Measurements from ENCODE around the gene GDF2.

Gene GDF2

DNA sequence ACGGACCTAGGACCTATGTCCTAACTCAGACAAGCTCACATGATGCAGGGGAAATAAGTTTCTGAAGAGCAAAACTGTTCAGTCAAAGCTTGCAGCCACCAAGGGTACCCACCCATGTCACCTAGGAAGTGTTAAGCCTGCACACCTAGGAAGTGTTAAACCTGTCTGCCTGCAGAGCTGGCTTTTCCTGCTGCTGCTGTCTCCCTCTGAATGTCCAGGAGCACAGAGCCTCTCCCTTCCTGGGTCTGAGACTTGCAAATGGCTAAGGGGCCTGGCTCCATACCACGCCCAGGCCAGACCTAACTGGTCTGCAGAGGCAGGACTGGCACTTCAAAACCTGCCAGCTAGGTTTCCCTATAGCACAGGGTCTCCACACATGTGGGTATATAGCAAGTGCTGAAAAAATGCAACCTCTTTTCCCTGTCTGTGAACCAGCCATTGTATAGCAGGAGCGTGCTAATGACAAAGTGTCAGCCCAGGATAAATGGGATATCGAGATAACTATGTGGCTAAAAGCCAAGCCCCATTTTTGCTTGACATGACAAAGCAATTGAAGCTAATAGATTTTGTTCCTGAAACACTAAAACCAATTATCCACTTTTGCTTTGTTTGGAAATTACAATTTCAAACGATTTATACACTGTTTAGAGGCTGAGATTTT, 1.5 kb downstream of the GDF2 start:
- H3K27ac ChIP-seq (ENCODE audit: low read length) = no peak overlapping the region
- H3K36me3 ChIP-seq (ENCODE audit: insufficient read depth, low read length) = no peaks in the 10 kb centered on the region
- no peak for DNase-seq
- no peak overlapping the region for H2AFZ ChIP-seq (ENCODE audit: low read depth, low read length)
- H3K9ac ChIP-seq (ENCODE audit: low read depth, low read length) = no peak overlapping the region
- no peak for ATAC-seq (ENCODE audit: insufficient read depth, low read depth)
- H3K9me3 ChIP-seq (ENCODE audit: insufficient read depth, low read length, severe bottlenecking) = no peaks in the 10 kb centered on the region
- peaks cover 3% of the 10 kb centered on the region for H3K27me3 ChIP-seq (ENCODE audit: insufficient read depth, low read length, poor library complexity)
- H3K4me2 ChIP-seq (ENCODE audit: insufficient read depth, low read length) = no peak overlapping the region
- H3K4me3 ChIP-seq (ENCODE audit: low read depth in 1 of 2, low read length in 2 of 2) = no peak overlapping the region
- TF ChIP-seq, protein P1, sequence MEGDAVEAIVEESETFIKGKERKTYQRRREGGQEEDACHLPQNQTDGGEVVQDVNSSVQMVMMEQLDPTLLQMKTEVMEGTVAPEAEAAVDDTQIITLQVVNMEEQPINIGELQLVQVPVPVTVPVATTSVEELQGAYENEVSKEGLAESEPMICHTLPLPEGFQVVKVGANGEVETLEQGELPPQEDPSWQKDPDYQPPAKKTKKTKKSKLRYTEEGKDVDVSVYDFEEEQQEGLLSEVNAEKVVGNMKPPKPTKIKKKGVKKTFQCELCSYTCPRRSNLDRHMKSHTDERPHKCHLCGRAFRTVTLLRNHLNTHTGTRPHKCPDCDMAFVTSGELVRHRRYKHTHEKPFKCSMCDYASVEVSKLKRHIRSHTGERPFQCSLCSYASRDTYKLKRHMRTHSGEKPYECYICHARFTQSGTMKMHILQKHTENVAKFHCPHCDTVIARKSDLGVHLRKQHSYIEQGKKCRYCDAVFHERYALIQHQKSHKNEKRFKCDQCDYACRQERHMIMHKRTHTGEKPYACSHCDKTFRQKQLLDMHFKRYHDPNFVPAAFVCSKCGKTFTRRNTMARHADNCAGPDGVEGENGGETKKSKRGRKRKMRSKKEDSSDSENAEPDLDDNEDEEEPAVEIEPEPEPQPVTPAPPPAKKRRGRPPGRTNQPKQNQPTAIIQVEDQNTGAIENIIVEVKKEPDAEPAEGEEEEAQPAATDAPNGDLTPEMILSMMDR (IDR thresholded peaks at IDR 0.05; ENCODE audit: borderline replicate concordance, extremely low read depth, low read length, poor library complexity, severe bottlenecking) = no peak
- TF ChIP-seq EZH2 (IDR thresholded peaks at IDR 0.05; ENCODE audit: borderline replicate concordance, low read depth, low read length, severe bottlenecking) = no peak
- H3K4me1 ChIP-seq (ENCODE audit: insufficient read depth, low read length) = no peaks in the 10 kb centered on the region
- H4K20me1 ChIP-seq (ENCODE audit: insufficient read depth, low read length) = no peaks in the 10 kb centered on the region
- H3K79me2 ChIP-seq (ENCODE audit: insufficient read depth, low read length) = no peaks in the 10 kb centered on the region

DNA sequence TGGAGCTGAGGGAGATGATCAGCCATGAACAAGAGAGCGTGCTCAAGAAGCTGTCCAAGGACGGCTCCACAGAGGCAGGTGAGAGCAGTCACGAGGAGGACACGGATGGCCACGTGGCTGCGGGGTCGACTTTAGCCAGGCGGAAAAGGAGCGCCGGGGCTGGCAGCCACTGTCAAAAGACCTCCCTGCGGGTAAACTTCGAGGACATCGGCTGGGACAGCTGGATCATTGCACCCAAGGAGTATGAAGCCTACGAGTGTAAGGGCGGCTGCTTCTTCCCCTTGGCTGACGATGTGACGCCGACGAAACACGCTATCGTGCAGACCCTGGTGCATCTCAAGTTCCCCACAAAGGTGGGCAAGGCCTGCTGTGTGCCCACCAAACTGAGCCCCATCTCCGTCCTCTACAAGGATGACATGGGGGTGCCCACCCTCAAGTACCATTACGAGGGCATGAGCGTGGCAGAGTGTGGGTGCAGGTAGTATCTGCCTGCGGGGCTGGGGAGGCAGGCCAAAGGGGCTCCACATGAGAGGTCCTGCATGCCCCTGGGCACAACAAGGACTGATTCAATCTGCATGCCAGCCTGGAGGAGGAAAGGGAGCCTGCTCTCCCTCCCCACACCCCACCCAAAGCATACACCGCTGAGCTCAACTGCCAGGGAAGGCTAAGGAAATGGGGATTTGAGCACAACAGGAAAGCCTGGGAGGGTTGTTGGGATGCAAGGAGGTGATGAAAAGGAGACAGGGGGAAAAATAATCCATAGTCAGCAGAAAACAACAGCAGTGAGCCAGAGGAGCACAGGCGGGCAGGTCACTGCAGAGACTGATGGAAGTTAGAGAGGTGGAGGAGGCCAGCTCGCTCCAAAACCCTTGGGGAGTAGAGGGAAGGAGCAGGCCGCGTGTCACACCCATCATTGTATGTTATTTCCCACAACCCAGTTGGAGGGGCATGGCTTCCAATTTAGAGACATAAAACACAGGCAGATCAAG, 3.3 kb downstream of the GDF2 start:
- no peaks in the 10 kb centered on the region for H3K79me2 ChIP-seq (ENCODE audit: insufficient read depth, low read length)
- no peaks in the 10 kb centered on the region for H3K9me3 ChIP-seq (ENCODE audit: insufficient read depth, low read length, severe bottlenecking)
- TF ChIP-seq EZH2 (IDR thresholded peaks at IDR 0.05; ENCODE audit: borderline replicate concordance, low read depth, low read length, severe bottlenecking) = no peak
- TF ChIP-seq, protein P1 (IDR thresholded peaks at IDR 0.05; ENCODE audit: borderline replicate concordance, extremely low read depth, low read length, poor library complexity, severe bottlenecking) = no peak
- peaks cover 3% of the 10 kb centered on the region for H3K27me3 ChIP-seq (ENCODE audit: insufficient read depth, low read length, poor library complexity)
- H3K4me2 ChIP-seq (ENCODE audit: insufficient read depth, low read length) = no peak overlapping the region
- ATAC-seq (ENCODE audit: insufficient read depth, low read depth) (no peak), DNase-seq (no peak)
- no peak overlapping the region for H3K27ac ChIP-seq (ENCODE audit: low read length)
- H3K9ac ChIP-seq (ENCODE audit: low read depth, low read length) = no peak overlapping the region
- no peaks in the 10 kb centered on the region for H3K4me1 ChIP-seq (ENCODE audit: insufficient read depth, low read length)
- H3K4me3 ChIP-seq (ENCODE audit: low read depth in 1 of 2, low read length in 2 of 2) = no peak overlapping the region
- no peaks in the 10 kb centered on the region for H3K36me3 ChIP-seq (ENCODE audit: insufficient read depth, low read length)
- H4K20me1 ChIP-seq (ENCODE audit: insufficient read depth, low read length) = no peaks in the 10 kb centered on the region
- H2AFZ ChIP-seq (ENCODE audit: low read depth, low read length) = no peak overlapping the region

DNA sequence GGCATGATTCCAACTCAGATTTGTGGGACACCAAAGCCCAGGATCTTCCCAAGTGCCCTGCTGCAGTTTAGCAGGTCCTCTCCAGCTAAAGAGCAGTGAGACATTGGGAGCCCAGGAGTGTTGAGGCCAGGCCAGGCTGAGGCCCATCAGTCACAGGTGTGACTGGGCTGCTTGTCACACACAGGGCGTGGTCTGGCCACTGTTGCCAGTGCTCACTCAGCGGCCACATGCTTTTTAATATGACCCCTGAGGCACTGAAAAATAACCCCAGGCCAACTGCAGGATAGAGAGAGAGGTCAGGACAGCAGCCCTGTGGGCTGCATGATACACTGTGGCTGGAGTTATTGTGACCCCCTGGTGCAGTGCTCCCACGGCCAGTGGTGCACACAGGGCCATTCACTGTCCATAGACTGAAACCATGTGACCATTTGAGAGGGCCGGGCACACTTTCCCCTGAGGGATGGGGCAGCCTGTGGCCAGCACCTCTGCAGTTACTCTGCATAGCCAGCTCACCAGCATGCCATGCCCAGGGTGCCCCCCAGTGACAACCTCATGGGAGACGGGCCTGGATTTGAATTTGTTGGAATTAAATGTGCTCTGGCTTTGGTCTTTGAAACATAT, 4.2 kb downstream of the GDF2 start:
- DNase-seq = no peak

More for the DNA sequence above, 4.2 kb downstream of the GDF2 start:
- peaks cover 3% of the 10 kb centered on the region for H3K27me3 ChIP-seq (ENCODE audit: insufficient read depth, low read length, poor library complexity)
- no peak overlapping the region for H3K4me3 ChIP-seq (ENCODE audit: low read depth in 1 of 2, low read length in 2 of 2)
- ATAC-seq (ENCODE audit: insufficient read depth, low read depth) = no peak
- no peaks in the 10 kb centered on the region for H3K79me2 ChIP-seq (ENCODE audit: insufficient read depth, low read length)
- TF ChIP-seq EZH2 (IDR thresholded peaks at IDR 0.05; ENCODE audit: borderline replicate concordance, low read depth, low read length, severe bottlenecking) = no peak
- TF ChIP-seq, protein P1 (IDR thresholded peaks at IDR 0.05; ENCODE audit: borderline replicate concordance, extremely low read depth, low read length, poor library complexity, severe bottlenecking) = no peak
- H3K27ac ChIP-seq (ENCODE audit: low read length) = no peak overlapping the region
- H3K9ac ChIP-seq (ENCODE audit: low read depth, low read length) = no peak overlapping the region
- no peaks in the 10 kb centered on the region for H3K9me3 ChIP-seq (ENCODE audit: insufficient read depth, low read length, severe bottlenecking)
- no peaks in the 10 kb centered on the region for H4K20me1 ChIP-seq (ENCODE audit: insufficient read depth, low read length)
- no peak overlapping the region for H2AFZ ChIP-seq (ENCODE audit: low read depth, low read length)
- no peak overlapping the region for H3K4me2 ChIP-seq (ENCODE audit: insufficient read depth, low read length)
- no peaks in the 10 kb centered on the region for H3K36me3 ChIP-seq (ENCODE audit: insufficient read depth, low read length)
- no peaks in the 10 kb centered on the region for H3K4me1 ChIP-seq (ENCODE audit: insufficient read depth, low read length)

All from DND-41 (cell line).